Esophagus muscularis mucosa (tissue), 4 donors: ENCODE measurements around the gene SPEM2.

ENCODE experiments used
- EP300 ChIP-seq: sonication (generic); formaldehyde crosslinking; IDR thresholded peaks from one replicate; pipeline ENCODE4 v1.6.1; 2017; ENCODE audit warnings: antibody characterized with exemption
- POLR2A ChIP-seq: fragments of 450-650 bp; IDR thresholded peaks from one replicate; pipeline ENCODE4 v1.6.1; 2017; ENCODE audit warnings: antibody characterized with exemption, moderate library complexity, mild to moderate bottlenecking, low read depth
- POLR2AphosphoS5 ChIP-seq, 2 donors: sonication (generic); formaldehyde crosslinking; IDR thresholded peaks; one replicate each; pipeline ENCODE4 v1.6.1; 2017; ENCODE audit warnings: antibody characterized with exemption in 2 of 2
- TF ChIP-seq, protein P1 (sequence below), 3 experiments: fragments of 200-600 bp in 2 of 3; fragments of 450-650 bp in 1 of 3; sonication (generic) in 2 of 3; IDR thresholded peaks; one replicate each; pipeline ENCODE4 v1.5.1; 2017 to 2019; ENCODE audit warnings: antibody characterized with exemption in 3 of 3, mild to moderate bottlenecking in 2 of 3, moderate library complexity in 1 of 3

DNA sequence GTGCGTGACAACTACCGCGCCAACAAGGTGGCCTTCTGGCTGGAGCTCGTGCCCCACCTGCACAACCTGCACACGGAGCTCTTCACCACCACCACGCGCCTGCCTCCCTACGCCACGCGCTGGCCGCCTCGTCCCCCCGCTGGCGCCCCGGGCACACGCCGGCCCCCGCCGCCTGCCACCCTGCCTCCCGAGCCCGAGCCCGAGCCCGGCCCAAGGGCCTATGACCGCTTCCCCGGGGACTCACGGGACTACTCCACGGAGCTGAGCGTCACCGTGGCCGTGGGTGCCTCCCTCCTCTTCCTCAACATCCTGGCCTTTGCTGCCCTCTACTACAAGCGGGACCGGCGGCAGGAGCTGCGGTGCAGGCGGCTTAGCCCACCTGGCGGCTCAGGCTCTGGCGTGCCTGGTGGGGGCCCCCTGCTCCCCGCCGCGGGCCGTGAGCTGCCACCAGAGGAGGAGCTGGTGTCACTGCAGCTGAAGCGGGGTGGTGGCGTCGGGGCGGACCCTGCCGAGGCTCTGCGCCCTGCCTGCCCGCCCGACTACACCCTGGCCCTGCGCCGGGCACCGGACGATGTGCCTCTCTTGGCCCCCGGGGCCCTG is 8.3 kb upstream of the SPEM2 start:
- TF ChIP-seq, protein P1, sequence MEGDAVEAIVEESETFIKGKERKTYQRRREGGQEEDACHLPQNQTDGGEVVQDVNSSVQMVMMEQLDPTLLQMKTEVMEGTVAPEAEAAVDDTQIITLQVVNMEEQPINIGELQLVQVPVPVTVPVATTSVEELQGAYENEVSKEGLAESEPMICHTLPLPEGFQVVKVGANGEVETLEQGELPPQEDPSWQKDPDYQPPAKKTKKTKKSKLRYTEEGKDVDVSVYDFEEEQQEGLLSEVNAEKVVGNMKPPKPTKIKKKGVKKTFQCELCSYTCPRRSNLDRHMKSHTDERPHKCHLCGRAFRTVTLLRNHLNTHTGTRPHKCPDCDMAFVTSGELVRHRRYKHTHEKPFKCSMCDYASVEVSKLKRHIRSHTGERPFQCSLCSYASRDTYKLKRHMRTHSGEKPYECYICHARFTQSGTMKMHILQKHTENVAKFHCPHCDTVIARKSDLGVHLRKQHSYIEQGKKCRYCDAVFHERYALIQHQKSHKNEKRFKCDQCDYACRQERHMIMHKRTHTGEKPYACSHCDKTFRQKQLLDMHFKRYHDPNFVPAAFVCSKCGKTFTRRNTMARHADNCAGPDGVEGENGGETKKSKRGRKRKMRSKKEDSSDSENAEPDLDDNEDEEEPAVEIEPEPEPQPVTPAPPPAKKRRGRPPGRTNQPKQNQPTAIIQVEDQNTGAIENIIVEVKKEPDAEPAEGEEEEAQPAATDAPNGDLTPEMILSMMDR (IDR thresholded peaks at IDR 0.05), result no peak
- TF ChIP-seq POLR2A (no peak), POLR2AphosphoS5 (IDR thresholded peaks at IDR 0.05) (no peak), EP300 (no peak)
